Endothelial cell of umbilical vein (primary cell): Measurements from ENCODE around the gene ADAP1. TPM values are rescaled to one million over a fixed set of nuclear protein-coding genes. Genes with fewer than 3 reads are reported as not detected.

Experiments used
- BruUV-seq: library from RNA; stranded (reverse); fragments of 400-500 nt; replicated peaks from 2 replicates; lab custom pipeline; 2021; lab: Mats Ljungman, UMichigan
- CTCF ChIA-PET: fragments of 300-600, 350-600 bp; sonication (Branson Sonifier 250); formaldehyde crosslinking; loops from one replicate; lab custom pipeline; 2021; ENCODE audit warnings: antibody characterized with exemption, inconsistent platforms; lab: Charles Lee
- POLR2A ChIA-PET: fragments of 300-600, 350-600 bp; sonication (Branson Sonifier 250); formaldehyde crosslinking; loops from one replicate; lab custom pipeline; 2021; ENCODE audit warnings: antibody characterized with exemption, inconsistent platforms; lab: Charles Lee
- DNase-seq: peaks from one replicate; pipeline ENCODE4 v3.0.0-alpha.2; 2011; ENCODE audit warnings: low read depth, low spot score
- FAIRE-seq: peaks from 2 replicates; lab custom pipeline; 2011; peaks lifted over from hg19 to GRCh38; lab: Jason Lieb, UNC
- H2AFZ ChIP-seq: 2 replicates; pipeline ENCODE4 v1.6.0; 2012; ENCODE audit warnings: low read depth, low read length, control low read depth, inconsistent platforms
- H3K27ac ChIP-seq: 2 replicates; pipeline ENCODE4 v1.5.1; 2011; ENCODE audit warnings: low read depth, mild to moderate bottlenecking, control low read depth, low read length, moderate library complexity; ENCODE audit not compliant: insufficient read depth
- H3K27me3 ChIP-seq, 2 experiments: 2 replicates each; pipeline versions ENCODE4 v1.6.0 to v1.6.1; 2011; ENCODE audit warnings: low read length in 2 of 2, mixed read lengths in 1 of 2; ENCODE audit not compliant: control insufficient read depth in 2 of 2, insufficient read depth in 2 of 2
- H3K36me3 ChIP-seq, 2 experiments: 2 replicates in 1 of 2; 3 replicates in 1 of 2; pipeline ENCODE4 v1.5.1; 2011; ENCODE audit warnings: low read length in 2 of 2, mild to moderate bottlenecking in 1 of 2, moderate library complexity in 1 of 2; ENCODE audit not compliant: control insufficient read depth in 2 of 2, insufficient read depth in 2 of 2; ENCODE audit errors: extremely low read depth in 1 of 2
- H3K4me1 ChIP-seq: 3 replicates; pipeline ENCODE4 v1.5.1; 2011; ENCODE audit warnings: mild to moderate bottlenecking, low read length; ENCODE audit not compliant: control insufficient read depth, insufficient read depth; ENCODE audit errors: extremely low read depth
- H3K4me2 ChIP-seq: 2 replicates; pipeline ENCODE4 v1.6.1; 2011; ENCODE audit warnings: low read length, control low read depth, mixed read lengths; ENCODE audit not compliant: insufficient read depth
- H3K4me3 ChIP-seq, 3 experiments: fragments of 200-600 bp in 1 of 3; sonication (generic), shearing (Covaris generic) in 1 of 3; replicated peaks in 1 of 3; 2 replicates each; pipeline ENCODE4 v1.5.1; 2011 to 2016; ENCODE audit warnings: control low read depth in 3 of 3, low read length in 3 of 3, mild to moderate bottlenecking in 2 of 3, inconsistent platforms in 1 of 3, low read depth in 1 of 3, moderate library complexity in 1 of 3; ENCODE audit not compliant: insufficient read depth in 1 of 3
- H3K79me2 ChIP-seq: 2 replicates; pipeline ENCODE4 v1.6.0; 2012; ENCODE audit warnings: low read length, inconsistent platforms; ENCODE audit not compliant: control insufficient read depth, insufficient read depth
- H3K9ac ChIP-seq: replicated peaks from 2 replicates; pipeline ENCODE3; 2011; ENCODE audit warnings: low read length, control low read depth; ENCODE audit not compliant: insufficient read depth; ENCODE audit errors: extremely low read depth
- H3K9me1 ChIP-seq: replicated peaks from 3 replicates; pipeline ENCODE4 v1.6.0; 2011; ENCODE audit warnings: mild to moderate bottlenecking, low read length; ENCODE audit not compliant: control insufficient read depth, insufficient read depth; ENCODE audit errors: extremely low read depth
- H3K9me3 ChIP-seq: replicated peaks from 2 replicates; pipeline ENCODE4 v1.5.1; 2012; ENCODE audit warnings: low read length, inconsistent platforms; ENCODE audit not compliant: control insufficient read depth, insufficient read depth
- H4K20me1 ChIP-seq: replicated peaks from 2 replicates; pipeline ENCODE3; 2011; ENCODE audit warnings: mild to moderate bottlenecking, low read length; ENCODE audit not compliant: control insufficient read depth, insufficient read depth; ENCODE audit errors: extremely low read depth
- CTCF ChIP-seq, 2 donors: IDR thresholded peaks; 1 replicate in 1 of 2; 2 replicates in 1 of 2; pipeline ENCODE4 v1.5.1; 2011; ENCODE audit warnings: low read length in 2 of 2, mild to moderate bottlenecking in 2 of 2, moderate library complexity in 2 of 2, control low read depth in 1 of 2, inconsistent platforms in 1 of 2, low read depth in 1 of 2; ENCODE audit not compliant: insufficient read depth in 1 of 2; ENCODE audit errors: extremely low read depth in 1 of 2
- EZH2 ChIP-seq: IDR thresholded peaks from 2 replicates; pipeline ENCODE4 v1.6.1; 2012; ENCODE audit warnings: borderline replicate concordance, low read depth, mild to moderate bottlenecking, moderate library complexity, low read length, inconsistent platforms; ENCODE audit not compliant: severe bottlenecking
- FOS ChIP-seq: IDR thresholded peaks from 2 replicates; pipeline ENCODE4 v1.6.1; 2011; ENCODE audit warnings: mild to moderate bottlenecking, low read length, moderate library complexity, borderline replicate concordance; ENCODE audit not compliant: insufficient read depth
- GATA2 ChIP-seq: IDR thresholded peaks from 2 replicates; pipeline ENCODE4 v1.7.0; 2011; ENCODE audit warnings: low read depth, mild to moderate bottlenecking, moderate library complexity, mixed read lengths, low read length; ENCODE audit not compliant: insufficient read length, insufficient read depth
- JUN ChIP-seq: IDR thresholded peaks from 2 replicates; pipeline ENCODE4 v1.6.1; 2011; ENCODE audit warnings: borderline replicate concordance, low read depth; ENCODE audit not compliant: insufficient read length, insufficient read depth
- MAX ChIP-seq: IDR thresholded peaks from 2 replicates; pipeline ENCODE4 v1.6.1; 2011; ENCODE audit not compliant: insufficient read depth, insufficient read length
- MYC ChIP-seq: IDR thresholded peaks from one replicate; pipeline ENCODE4 v1.6.1; 2011; ENCODE audit warnings: mild to moderate bottlenecking, low read depth, low read length
- POLR2A ChIP-seq: IDR thresholded peaks from 2 replicates; pipeline ENCODE4 v1.6.1; 2012; ENCODE audit warnings: low read depth, mild to moderate bottlenecking, control low read depth, low read length
- POLR2AphosphoS5 ChIP-seq: IDR thresholded peaks from 2 replicates; pipeline ENCODE4 v1.6.1; 2012; ENCODE audit warnings: low read depth, mild to moderate bottlenecking, control low read depth, low read length, moderate library complexity; ENCODE audit not compliant: insufficient read depth
- dilution Hi-C: fragments of 300-500 bp; cut with MboI; formaldehyde crosslinking; loops from one replicate; pipeline ENCODE4 v1.15.0; 2019; ENCODE audit warnings: low sequenced_read_pairs; ENCODE audit not compliant: extremely low pct_ligation_motif_present
- intact Hi-C: fragments of 100-400 bp; cut with micrococcal nuclease; formaldehyde crosslinking; loops from one replicate; pipeline ENCODE4 v1.10.0; 2022
- polyA plus RNA-seq, 4 experiments: library from polyadenylated mRNA; depleted of rRNA in 3 of 4; stranded (reverse) in 3 of 4; unstranded in 1 of 4; fragments of >200 nt; gene quantifications; 2 replicates each; pipeline versions ENCODE4 v1.2.1 to v1.2.3, GENCODE V29; 2011 to 2012; ENCODE audit warnings: missing spikeins in 1 of 4
- total RNA-seq: library from RNA; stranded (reverse); gene quantifications from 2 replicates; pipeline ENCODE4 v1.2.3, GENCODE V29; 2021

Gene ADAP1
- total and polyA plus RNA-seq, 2 donors (not counting 3 experiments of a cell fraction or from before 2014, with no cell fraction given): 0.49 to 0.58 TPM

- H3K9ac ChIP-seq: no peak overlapping the region
- no peaks in the 10 kb centered on the region for H3K9me3 ChIP-seq
- no peaks in the 10 kb centered on the region for H4K20me1 ChIP-seq
- intact Hi-C loops (no loop called here), dilution Hi-C loops (no loop called here)
- H3K36me3 ChIP-seq: no peaks in the 10 kb centered on the region
- peak overlapping the region; percentile 53 for H2AFZ ChIP-seq
- no peaks in the 10 kb centered on the region for H3K79me2 ChIP-seq
- H3K27me3 ChIP-seq: no peaks in the 10 kb centered on the region
- DNase-seq: no peak
- ChIA-PET CTCF (no interaction called here), POLR2A (no interaction called here)
- no peak overlapping the region for H3K4me3 ChIP-seq
- H3K27ac ChIP-seq: no peak overlapping the region
- no peak overlapping the region for H3K4me2 ChIP-seq
- BruUV-seq: no TSS peak
- H3K4me1 ChIP-seq: peaks cover 11% of the 10 kb centered on the region
- H3K9me1 ChIP-seq: no peaks in the 10 kb centered on the region
- no peak for TF ChIP-seq POLR2A
- TF ChIP-seq POLR2AphosphoS5: no peak
- no peak for TF ChIP-seq FOS
- TF ChIP-seq GATA2: no peak
- TF ChIP-seq MYC: no peak
- no peak for FAIRE-seq
Observed at GRCh38 chr7:921581-922333, 32.7 kb downstream of the ADAP1 start.

- Histone ChIP-seq H3K9me3 (no peaks in the 10 kb centered on the region), H3K4me3 (no peak overlapping the region), H3K4me2 (no peak overlapping the region), H3K79me2 (no peaks in the 10 kb centered on the region), H3K36me3 (no peaks in the 10 kb centered on the region), H3K27ac (no peak overlapping the region), H3K9ac (no peak overlapping the region), H4K20me1 (no peaks in the 10 kb centered on the region), H3K4me1 (peaks cover 11% of the 10 kb centered on the region), H3K9me1 (no peaks in the 10 kb centered on the region), H2AFZ (no peak overlapping the region), H3K27me3 (no peaks in the 10 kb centered on the region)
- no peak for DNase-seq
- no TSS peak for BruUV-seq
- ChIA-PET CTCF (no interaction called here), POLR2A (no interaction called here)
- TF ChIP-seq CTCF (IDR thresholded peaks at IDR 0.05; ENCODE audit: extremely low read depth in 1 of 2, insufficient read depth in 1 of 2, low read depth in 1 of 2, low read length in 2 of 2) (no peak), GATA2 (no peak), JUN (no peak), POLR2AphosphoS5 (no peak), MYC (no peak), POLR2A (no peak), EZH2 (no peak), MAX (no peak), FOS (no peak)
- dilution Hi-C loops: no loop called here
- intact Hi-C loops: no loop called here
- no peak for FAIRE-seq
Observed at GRCh38 chr7:921071-921461, 33.4 kb downstream of the ADAP1 start.
